ENCODE data around the gene YJU2. TPM values are rescaled to one million over a fixed set of nuclear protein-coding genes. Genes with fewer than 3 reads are reported as not detected.
"Not testable (repeated sequence)": the region's sequence is repeated elsewhere in the genome, so short reads cannot be mapped to it uniquely, and the experiment has no call there.

Gene YJU2
- total RNA-seq, 4 donors from 2014 or later = 13.3 to 29.1 (median 21.5) TPM

DNA sequence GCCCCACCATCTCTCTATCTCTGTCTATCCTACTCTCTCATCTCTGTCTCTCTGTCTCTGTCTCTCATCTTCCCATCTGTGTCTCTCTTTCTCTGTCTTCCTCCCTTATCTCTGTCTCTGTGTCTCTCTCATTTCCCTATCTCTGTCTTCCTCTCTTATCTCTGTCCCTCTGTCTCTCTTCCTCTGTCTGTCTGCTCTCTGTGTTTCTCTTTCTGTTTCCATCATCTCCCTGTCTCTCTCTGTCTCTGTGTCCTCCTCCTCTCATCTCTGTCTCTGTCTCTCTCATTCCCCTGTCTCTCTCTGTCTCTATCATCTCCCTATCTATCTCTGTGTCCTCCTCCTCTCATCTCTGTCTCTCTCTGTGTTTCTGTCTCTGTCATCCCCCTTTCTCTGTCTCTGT lies 19.1 kb upstream of the YJU2 start:
- TF ChIP-seq, protein P1, sequence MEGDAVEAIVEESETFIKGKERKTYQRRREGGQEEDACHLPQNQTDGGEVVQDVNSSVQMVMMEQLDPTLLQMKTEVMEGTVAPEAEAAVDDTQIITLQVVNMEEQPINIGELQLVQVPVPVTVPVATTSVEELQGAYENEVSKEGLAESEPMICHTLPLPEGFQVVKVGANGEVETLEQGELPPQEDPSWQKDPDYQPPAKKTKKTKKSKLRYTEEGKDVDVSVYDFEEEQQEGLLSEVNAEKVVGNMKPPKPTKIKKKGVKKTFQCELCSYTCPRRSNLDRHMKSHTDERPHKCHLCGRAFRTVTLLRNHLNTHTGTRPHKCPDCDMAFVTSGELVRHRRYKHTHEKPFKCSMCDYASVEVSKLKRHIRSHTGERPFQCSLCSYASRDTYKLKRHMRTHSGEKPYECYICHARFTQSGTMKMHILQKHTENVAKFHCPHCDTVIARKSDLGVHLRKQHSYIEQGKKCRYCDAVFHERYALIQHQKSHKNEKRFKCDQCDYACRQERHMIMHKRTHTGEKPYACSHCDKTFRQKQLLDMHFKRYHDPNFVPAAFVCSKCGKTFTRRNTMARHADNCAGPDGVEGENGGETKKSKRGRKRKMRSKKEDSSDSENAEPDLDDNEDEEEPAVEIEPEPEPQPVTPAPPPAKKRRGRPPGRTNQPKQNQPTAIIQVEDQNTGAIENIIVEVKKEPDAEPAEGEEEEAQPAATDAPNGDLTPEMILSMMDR (IDR thresholded peaks at IDR 0.05) = no peak
- no peak for TF ChIP-seq POLR2A (IDR thresholded peaks at IDR 0.05)
- intact Hi-C loops (cut with DNase I; ENCODE audit: low total_unique reads) = no loop called here
- H3K27me3 ChIP-seq = peaks cover 0 to 10% of the 10 kb centered on the region in 2 donors

DNA sequence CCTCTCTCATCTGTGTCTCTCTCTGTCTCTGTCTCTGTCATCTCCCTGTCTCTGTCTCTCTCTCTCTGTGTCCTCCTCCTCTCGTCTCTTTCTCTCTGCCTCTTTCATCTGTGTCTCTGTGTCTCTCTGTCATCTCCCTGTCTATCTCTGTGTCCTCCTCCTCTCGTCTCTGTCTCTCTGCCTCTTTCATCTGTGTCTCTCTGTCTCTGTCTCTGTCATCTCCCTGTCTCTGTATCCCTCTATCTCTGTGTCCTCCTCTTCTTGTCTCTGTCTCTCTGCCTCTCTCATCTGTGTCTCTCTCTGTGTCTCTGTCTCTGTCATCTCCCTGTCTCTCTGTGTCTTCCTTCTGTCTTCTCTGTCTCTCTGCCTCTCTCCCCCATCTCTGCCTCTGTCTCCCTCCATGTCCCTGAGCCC lies 18.1 kb upstream of the YJU2 start:
- intact Hi-C loops (cut with DNase I; ENCODE audit: low total_unique reads) = no loop called here
- no peaks in the 10 kb centered on the region for H3K4me1 ChIP-seq
- peaks cover 0 to 10% of the 10 kb centered on the region in 2 donors for H3K27me3 ChIP-seq
- H3K9me3 ChIP-seq = no peaks in the 10 kb centered on the region
- DNase-seq = no peak
- H3K36me3 ChIP-seq = no peaks in the 10 kb centered on the region
- TF ChIP-seq POLR2A (IDR thresholded peaks at IDR 0.05) = no peak
- TF ChIP-seq, protein P1 (IDR thresholded peaks at IDR 0.05) = no peak
- H3K4me3 ChIP-seq = no peak overlapping the region
- no peak overlapping the region for H3K27ac ChIP-seq

More for the DNA sequence above, 19.1 kb upstream of the YJU2 start:
- H3K4me3 ChIP-seq = no peak overlapping the region
- no peak for DNase-seq
- H3K4me1 ChIP-seq = no peaks in the 10 kb centered on the region
- no peak overlapping the region for H3K27ac ChIP-seq
- no peaks in the 10 kb centered on the region for H3K9me3 ChIP-seq
- no peaks in the 10 kb centered on the region for H3K36me3 ChIP-seq

DNA sequence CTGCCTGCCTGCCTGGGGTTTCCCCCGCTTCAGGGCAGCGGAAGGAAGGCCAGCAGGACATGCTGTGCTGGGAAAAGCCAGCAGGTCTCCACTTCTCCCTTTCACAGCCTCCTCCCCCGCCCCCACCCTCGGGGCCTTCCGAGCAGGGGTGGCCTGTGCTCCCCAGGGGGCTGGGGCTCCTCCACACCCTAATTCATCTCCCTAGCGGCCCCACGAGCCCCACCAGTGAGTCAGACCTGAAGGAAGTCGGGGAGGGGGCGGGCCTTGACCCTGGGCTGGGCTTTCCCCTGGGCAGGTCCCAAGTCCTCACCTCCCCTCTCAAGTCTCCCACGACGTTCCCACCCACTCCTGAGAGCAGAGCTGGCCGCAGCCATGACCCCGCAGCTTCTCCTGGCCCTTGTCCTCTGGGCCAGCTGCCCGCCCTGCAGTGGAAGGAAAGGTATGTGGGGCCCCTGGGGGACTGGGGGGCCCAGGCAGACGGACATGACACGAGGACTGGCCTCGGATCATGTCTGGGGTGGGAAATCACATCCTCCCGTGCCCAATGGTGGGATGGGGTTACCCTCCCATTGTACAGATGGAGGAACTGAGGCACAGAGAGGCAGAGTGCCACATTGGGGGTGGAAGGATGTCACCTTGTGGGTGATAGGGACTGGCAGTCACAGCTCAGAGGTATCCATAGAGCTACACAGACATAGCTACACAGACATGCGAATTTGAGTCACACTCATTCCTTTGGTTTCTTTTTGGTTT lies 17.5 kb upstream of the YJU2 start, which contains the start of gene EBI3:
EBI3 (plus strand) TSS at position 345 of the 753 bp plus-strand sequence; CDS start at position 373, 28 bp downstream.
- intact Hi-C loops (cut with DNase I; ENCODE audit: low total_unique reads) = no loop called here
- Histone ChIP-seq H3K36me3 (no peaks in the 10 kb centered on the region), H3K4me1 (no peaks in the 10 kb centered on the region), H3K27me3 (peaks cover 0 to 10% of the 10 kb centered on the region in 2 donors), H3K27ac (no peak within 1 kb of the TSS), H3K4me3 (no peak within 1 kb of the TSS), H3K9me3 (no peaks in the 10 kb centered on the region)
- DNase-seq = no peak
- TF ChIP-seq, protein P1 (IDR thresholded peaks at IDR 0.05) = no peak
- TF ChIP-seq POLR2A (IDR thresholded peaks at IDR 0.05) = no peak

DNA sequence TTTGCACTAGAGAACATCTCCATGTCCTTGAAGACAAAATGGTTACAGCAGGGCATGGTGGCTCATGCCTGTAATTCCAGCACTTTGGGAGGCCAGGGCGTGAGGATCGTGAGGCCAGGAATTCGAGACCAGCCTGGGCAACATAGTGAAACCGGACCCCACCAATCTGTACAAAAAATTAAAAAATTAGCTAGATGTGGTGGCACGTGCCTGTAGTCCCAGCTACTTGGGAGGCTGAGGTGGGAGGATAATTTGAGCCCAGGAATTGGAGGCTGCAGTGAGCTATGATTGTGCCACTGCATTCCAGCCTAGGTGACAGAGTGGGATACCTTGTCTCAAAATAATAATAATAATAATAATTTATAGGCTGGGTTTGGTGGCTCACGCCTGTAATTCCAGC lies 16.6 kb upstream of the YJU2 start:
- H3K4me3 ChIP-seq; DNase-seq; H3K36me3 ChIP-seq; H3K27ac ChIP-seq; intact Hi-C loops (cut with DNase I; ENCODE audit: low total_unique reads); H3K4me1 ChIP-seq; H3K9me3 ChIP-seq: not testable (repeated sequence)
- H3K27me3 ChIP-seq = peaks cover 0 to 10% of the 10 kb centered on the region in 2 donors

DNA sequence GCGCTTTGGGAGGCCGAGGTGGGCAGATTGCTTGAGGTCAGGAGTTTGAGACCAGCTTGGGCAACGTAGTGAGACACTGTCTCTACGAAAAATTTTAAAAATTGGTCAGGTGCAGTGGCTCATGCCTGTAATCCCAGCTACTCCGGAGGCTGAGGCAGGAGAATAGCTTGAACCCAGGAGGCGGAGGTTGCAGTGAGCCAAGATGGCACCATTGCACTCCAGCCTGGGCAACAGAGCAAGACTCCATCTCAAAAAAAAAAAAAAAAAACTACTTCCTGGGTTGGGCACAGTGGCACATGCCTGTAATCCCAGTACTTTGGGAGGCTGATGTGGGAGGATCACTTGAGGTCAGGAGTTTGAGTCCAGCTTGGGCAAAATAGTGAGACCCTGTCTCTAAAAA lies 15.4 kb upstream of the YJU2 start:
- H3K36me3 ChIP-seq; H3K4me1 ChIP-seq; H3K4me3 ChIP-seq; H3K27ac ChIP-seq; intact Hi-C loops (cut with DNase I; ENCODE audit: low total_unique reads); DNase-seq; H3K9me3 ChIP-seq: not testable (repeated sequence)
- peaks cover 0 to 10% of the 10 kb centered on the region in 2 donors for H3K27me3 ChIP-seq

DNA sequence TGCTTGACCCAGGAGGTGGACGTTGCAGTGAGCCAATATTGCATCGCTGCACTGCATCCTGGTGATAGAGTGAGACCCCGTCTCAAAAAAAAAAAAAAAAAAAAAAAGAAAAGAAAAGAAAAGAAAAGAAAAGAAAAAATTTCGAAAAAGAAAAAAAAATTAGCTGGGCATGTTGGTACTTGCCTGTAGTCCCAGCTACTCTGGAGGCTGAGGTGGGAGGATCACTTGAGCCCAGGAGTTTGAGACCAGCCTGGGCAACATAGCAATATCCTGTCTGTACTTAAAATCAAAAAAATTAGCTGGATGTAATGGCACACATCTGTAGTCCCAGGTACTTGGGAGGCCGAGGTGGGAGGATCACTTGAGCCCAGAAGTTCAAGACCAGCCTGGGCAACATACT lies 14.7 kb upstream of the YJU2 start:
- H3K4me1 ChIP-seq; H3K27ac ChIP-seq; H3K36me3 ChIP-seq; H3K9me3 ChIP-seq; H3K4me3 ChIP-seq; DNase-seq; intact Hi-C loops (cut with DNase I; ENCODE audit: low total_unique reads): not testable (repeated sequence)
- H3K27me3 ChIP-seq = peaks cover 0 to 10% of the 10 kb centered on the region in 2 donors

All from uterus (tissue), 4 donors.